Mesendoderm (in vitro differentiated cells): ENCODE data around the gene FAM50A.

Experiments used
- DNase-seq: peaks from one replicate; pipeline ENCODE4 v3.0.0; 2013
- H2AK5ac ChIP-seq: 2 replicates; pipeline ENCODE4 v1.6.1; 2013; ENCODE audit warnings: low read length, inconsistent platforms
- H2BK120ac ChIP-seq: 2 replicates; pipeline ENCODE4 v1.6.1; 2013; ENCODE audit warnings: low read depth, mild to moderate bottlenecking, low read length, moderate library complexity, mixed read lengths
- H2BK15ac ChIP-seq: replicated peaks from 2 replicates; pipeline ENCODE4 v1.6.1; 2013; ENCODE audit warnings: low read depth, mild to moderate bottlenecking, moderate library complexity
- H2BK5ac ChIP-seq: 2 replicates; pipeline ENCODE4 v1.6.1; 2013; ENCODE audit warnings: low read length, inconsistent platforms
- H3K18ac ChIP-seq: 2 replicates; pipeline ENCODE4 v1.6.1; 2013; ENCODE audit warnings: mild to moderate bottlenecking, low read length, mixed read lengths
- H3K23ac ChIP-seq: one replicate; pipeline ENCODE4 v1.6.1; 2013; ENCODE audit warnings: low read length
- H3K27ac ChIP-seq: 2 replicates; pipeline ENCODE4 v1.5.1; 2013; ENCODE audit warnings: low read depth, mild to moderate bottlenecking, inconsistent platforms, low read length, moderate library complexity
- H3K27me3 ChIP-seq: 2 replicates; pipeline ENCODE4 v1.6.1; 2013; ENCODE audit warnings: low read length, control low read depth, mild to moderate bottlenecking, inconsistent platforms; ENCODE audit not compliant: insufficient read depth, poor library complexity
- H3K36me3 ChIP-seq: 2 replicates; pipeline ENCODE4 v1.6.1; 2013; ENCODE audit warnings: low read length, inconsistent platforms; ENCODE audit not compliant: control insufficient read depth, insufficient read depth
- H3K4ac ChIP-seq: one replicate; pipeline ENCODE4 v1.6.1; 2013; ENCODE audit warnings: low read depth, mild to moderate bottlenecking, low read length, moderate library complexity
- H3K4me1 ChIP-seq: 2 replicates; pipeline ENCODE4 v1.6.1; 2013; ENCODE audit warnings: low read depth, low read length, inconsistent platforms; ENCODE audit not compliant: control insufficient read depth
- H3K4me2 ChIP-seq: 2 replicates; pipeline ENCODE4 v1.6.1; 2013; ENCODE audit warnings: low read length
- H3K4me3 ChIP-seq: 2 replicates; pipeline ENCODE4 v1.5.1; 2013; ENCODE audit warnings: mild to moderate bottlenecking, low read length
- H3K56ac ChIP-seq: one replicate; pipeline ENCODE4 v1.6.1; 2013; ENCODE audit warnings: low read length
- H3K79me1 ChIP-seq: 2 replicates; pipeline ENCODE4 v1.6.1; 2013; ENCODE audit warnings: low read length, inconsistent platforms
- H3K79me2 ChIP-seq: 2 replicates; pipeline ENCODE4 v1.6.1; 2013; ENCODE audit warnings: mild to moderate bottlenecking, low read length; ENCODE audit not compliant: control insufficient read depth, insufficient read depth
- H3K9ac ChIP-seq: 2 replicates; pipeline ENCODE4 v1.6.1; 2013; ENCODE audit warnings: low read length, inconsistent platforms
- H4K5ac ChIP-seq: one replicate; pipeline ENCODE4 v1.6.1; 2013; ENCODE audit warnings: low read length
- H4K8ac ChIP-seq: one replicate; pipeline ENCODE4 v1.6.1; 2013; ENCODE audit warnings: low read depth, mild to moderate bottlenecking, control low read depth, low read length, moderate library complexity
- WGBS: extraction: QIAGEN DNeasy Blood & Tissue Kit; methylation state at CpG from one replicate; pipeline ENCODE4 v1.1.7; 2013; ENCODE audit warnings: low lambda C conversion rate, missing lambda C conversion rate; ENCODE audit not compliant: insufficient coverage; ENCODE audit errors: extremely low coverage; 5-methylcytosine and 5-hydroxymethylcytosine counted together

The FAM50A gene

GRCh38 chrX:154435171-154435733, 8.7 kb upstream of the FAM50A start:
- no peaks in the 10 kb centered on the region for H3K27me3 ChIP-seq
- H3K4ac ChIP-seq: no peak overlapping the region
- no peak overlapping the region for H3K27ac ChIP-seq
- peaks cover 2% of the 10 kb centered on the region for H3K36me3 ChIP-seq
- H2AK5ac ChIP-seq: no peak overlapping the region
- peaks cover 5% of the 10 kb centered on the region for H3K79me1 ChIP-seq
- no peak overlapping the region for H3K9ac ChIP-seq
- H4K5ac ChIP-seq: no peak overlapping the region
- no peak overlapping the region for H2BK15ac ChIP-seq
- no peak overlapping the region for H3K18ac ChIP-seq
- H3K79me2 ChIP-seq: peaks cover 17% of the 10 kb centered on the region
- no CpG with 5 or more reads among the region's 19 CpGs for WGBS
- no peak overlapping the region for H3K56ac ChIP-seq
- H2BK120ac ChIP-seq: no peak overlapping the region
- H3K4me2 ChIP-seq: no peak overlapping the region
- H2BK5ac ChIP-seq: no peak overlapping the region
- no peak overlapping the region for H3K23ac ChIP-seq
- no peak overlapping the region for H3K4me3 ChIP-seq
- DNase-seq: no peak
- H3K4me1 ChIP-seq: no peaks in the 10 kb centered on the region
- no peak overlapping the region for H4K8ac ChIP-seq

GRCh38 chrX:154436374-154436982, 7.5 kb upstream of the FAM50A start:
- H2BK5ac ChIP-seq: no peak overlapping the region
- H3K79me1 ChIP-seq: peaks cover 5% of the 10 kb centered on the region
- no peak overlapping the region for H4K8ac ChIP-seq
- H3K27me3 ChIP-seq: no peaks in the 10 kb centered on the region
- H3K4me3 ChIP-seq: peak overlapping the region; percentile 26
- H2BK120ac ChIP-seq: no peak overlapping the region
- peaks cover 2% of the 10 kb centered on the region for H3K36me3 ChIP-seq
- no peak overlapping the region for H2BK15ac ChIP-seq
- peak overlapping the region; percentile 87 for H3K27ac ChIP-seq
- H3K9ac ChIP-seq: peak overlapping the region; percentile 86
- H3K23ac ChIP-seq: no peak overlapping the region
- peak overlapping the region; percentile 82 for H3K56ac ChIP-seq
- H2AK5ac ChIP-seq: no peak overlapping the region
- peak overlapping the region; percentile 34 for H3K4me2 ChIP-seq
- H3K18ac ChIP-seq: peak overlapping the region; percentile 98
- H3K4ac ChIP-seq: peak overlapping the region; percentile 92
- peaks cover 17% of the 10 kb centered on the region for H3K79me2 ChIP-seq
- peak; percentile 60 for DNase-seq
- no peaks in the 10 kb centered on the region for H3K4me1 ChIP-seq
- H4K5ac ChIP-seq: no peak overlapping the region
- WGBS: no CpG with 5 or more reads among the region's 78 CpGs

- Histone ChIP-seq H3K36me3 (peaks cover 2% of the 10 kb centered on the region), H3K27ac (peak within 1 kb of the TSS; percentile 87)
These were observed 6.8 kb upstream of the FAM50A start, which contains the start of gene GDI1 for GRCh38 chrX:154436983-154437752. Gene GDI1, plus strand, starts transcription at chrX:154437154. Its CDS starts 101 bp downstream, at chrX:154437255.

GRCh38 chrX:154437971-154438893, 5.7 kb upstream of the FAM50A start:
- Histone ChIP-seq H3K18ac (no peak overlapping the region), H2BK120ac (no peak overlapping the region), H4K5ac (no peak overlapping the region), H3K27me3 (no peaks in the 10 kb centered on the region), H2AK5ac (no peak overlapping the region), H3K56ac (peak overlapping the region; percentile 88), H3K79me2 (peaks cover 17% of the 10 kb centered on the region), H2BK5ac (no peak overlapping the region), H2BK15ac (no peak overlapping the region), H3K4me2 (peak overlapping the region; percentile 39), H4K8ac (no peak overlapping the region), H3K27ac (no peak overlapping the region), H3K9ac (peak overlapping the region; percentile 86), H3K23ac (no peak overlapping the region), H3K79me1 (peaks cover 5% of the 10 kb centered on the region), H3K36me3 (peaks cover 2% of the 10 kb centered on the region), H3K4ac (no peak overlapping the region), H3K4me3 (peak overlapping the region; percentile 61), H3K4me1 (no peaks in the 10 kb centered on the region)
- DNase-seq: no peak
- WGBS: no CpG with 5 or more reads among the region's 28 CpGs

More at GRCh38 chrX:154436983-154437752, 6.8 kb upstream of the FAM50A start, which contains the start of gene GDI1:
- Histone ChIP-seq H3K4ac (peak within 1 kb of the TSS; percentile 92), H3K4me3 (peak within 1 kb of the TSS; percentile 68), H3K79me2 (peaks cover 17% of the 10 kb centered on the region), H3K23ac (no peak within 1 kb of the TSS), H4K8ac (no peak within 1 kb of the TSS), H3K18ac (peak within 1 kb of the TSS; percentile 98), H3K79me1 (peaks cover 5% of the 10 kb centered on the region), H3K27me3 (no peaks in the 10 kb centered on the region), H2BK15ac (no peak within 1 kb of the TSS), H3K4me2 (peak within 1 kb of the TSS; percentile 39), H2BK5ac (no peak within 1 kb of the TSS), H3K9ac (peak within 1 kb of the TSS; percentile 86), H2AK5ac (no peak within 1 kb of the TSS), H4K5ac (no peak within 1 kb of the TSS), H2BK120ac (no peak within 1 kb of the TSS), H3K56ac (peak within 1 kb of the TSS; percentile 93), H3K4me1 (no peaks in the 10 kb centered on the region)
- DNase-seq: peak; percentile 52
- WGBS: no CpG with 5 or more reads among the region's 93 CpGs

GRCh38 chrX:154439841-154440240, 4.1 kb upstream of the FAM50A start:
- no peak overlapping the region for H2BK5ac ChIP-seq
- no peak overlapping the region for H3K18ac ChIP-seq
- peaks cover 17% of the 10 kb centered on the region for H3K79me2 ChIP-seq
- H3K4me3 ChIP-seq: no peak overlapping the region
- no CpG with 5 or more reads among the region's 18 CpGs for whole genome bisulfite sequencing
- peaks cover 5% of the 10 kb centered on the region for H3K79me1 ChIP-seq
- H3K23ac ChIP-seq: no peak overlapping the region
- H3K27ac ChIP-seq: no peak overlapping the region
- no peak overlapping the region for H2BK15ac ChIP-seq
- H3K4ac ChIP-seq: no peak overlapping the region
- no peak for DNase-seq
- no peak overlapping the region for H4K8ac ChIP-seq
- H4K5ac ChIP-seq: no peak overlapping the region
- no peak overlapping the region for H2BK120ac ChIP-seq
- no peak overlapping the region for H3K9ac ChIP-seq
- no peaks in the 10 kb centered on the region for H3K27me3 ChIP-seq
- no peaks in the 10 kb centered on the region for H3K4me1 ChIP-seq
- no peak overlapping the region for H3K4me2 ChIP-seq
- H2AK5ac ChIP-seq: no peak overlapping the region
- peaks cover 2% of the 10 kb centered on the region for H3K36me3 ChIP-seq
- H3K56ac ChIP-seq: no peak overlapping the region
